Measurements from ENCODE around the gene SRRM5. TPM values are rescaled to one million over a fixed set of nuclear protein-coding genes. Genes with fewer than 3 reads are reported as not detected.

The SRRM5 gene
- total RNA-seq, 1 experiment from 2014 or later, result 0.12 TPM

Other genes starting within 250 kb of the SRRM5 start
- not detected in 2 replicates for gene TEX101, start 197.2 kb upstream of the SRRM5 start, total RNA-seq (2014; rRNA removed; shearing (Covaris generic))
- 1.3 and 1.8 TPM in 2 replicates for gene LYPD3, start 146.5 kb upstream of the SRRM5 start, total RNA-seq (2014; rRNA removed; shearing (Covaris generic))
- gene PHLDB3, start 107.3 kb upstream of the SRRM5 start, total RNA-seq (2014; rRNA removed; shearing (Covaris generic)), result 12.1 and 12.8 TPM in 2 replicates
- gene ETHE1, start 84.9 kb upstream of the SRRM5 start, total RNA-seq (2014; rRNA removed; shearing (Covaris generic)), result 232 and 297 TPM in 2 replicates
- gene ZNF575, start 78.9 kb upstream of the SRRM5 start, total RNA-seq (2014; rRNA removed; shearing (Covaris generic)), result 0.20 TPM in 1 of 2 replicates, not detected in the other
- 36.7 and 42.7 TPM in 2 replicates for gene XRCC1, start 36.6 kb upstream of the SRRM5 start, total RNA-seq (2014; rRNA removed; shearing (Covaris generic))
- 2.8 and 3.8 TPM in 2 replicates for gene PINLYP, start 36.3 kb upstream of the SRRM5 start, total RNA-seq (2014; rRNA removed; shearing (Covaris generic))
- 11.9 and 16.4 TPM in 2 replicates for gene IRGQ, start 16.0 kb upstream of the SRRM5 start, total RNA-seq (2014; rRNA removed; shearing (Covaris generic))
- gene ZNF576, start 15.5 kb upstream of the SRRM5 start, total RNA-seq (2014; rRNA removed; shearing (Covaris generic)), result 13.1 and 18.9 TPM in 2 replicates
- 49.5 and 62.6 TPM in 2 replicates for gene ZNF428, start 7.5 kb downstream of the SRRM5 start, total RNA-seq (2014; rRNA removed; shearing (Covaris generic))
- 2.5 and 3.8 TPM in 2 replicates for gene CADM4, start 27.8 kb downstream of the SRRM5 start, total RNA-seq (2014; rRNA removed; shearing (Covaris generic))
- 426 and 458 TPM in 2 replicates for gene PLAUR, start 58.1 kb downstream of the SRRM5 start, total RNA-seq (2014; rRNA removed; shearing (Covaris generic))
- gene IRGC, start 104.0 kb downstream of the SRRM5 start, total RNA-seq (2014; rRNA removed; shearing (Covaris generic)), result not detected in 2 replicates
- 17.0 and 39.3 TPM in 2 replicates for gene SMG9, start 142.9 kb downstream of the SRRM5 start, total RNA-seq (2014; rRNA removed; shearing (Covaris generic))
- gene KCNN4, start 168.9 kb downstream of the SRRM5 start, total RNA-seq (2014; rRNA removed; shearing (Covaris generic)), result 71.6 and 126 TPM in 2 replicates
- gene LYPD5, start 190.4 kb downstream of the SRRM5 start, total RNA-seq (2014; rRNA removed; shearing (Covaris generic)), result 0.24 and 0.59 TPM in 2 replicates
- 8.6 and 9.4 TPM in 2 replicates for gene ZNF283, start 215.2 kb downstream of the SRRM5 start, total RNA-seq (2014; rRNA removed; shearing (Covaris generic))

Data from RPMI7951 (cell line).